Ovary (tissue), 9 donors: ENCODE results near the gene SPACA7. TPM values are rescaled to one million over a fixed set of nuclear protein-coding genes. Genes with fewer than 3 reads are reported as not detected.

Source experiments
- DNase-seq, 5 donors: peaks; one replicate each; pipeline ENCODE4 v3.0.0-alpha.2; 2019 to 2020
- H3K27ac ChIP-seq, 2 donors: fragments of 200-600 bp; one replicate each; pipeline versions ENCODE4 v1.5.1 to v1.8.0; 2019 to 2022
- H3K27me3 ChIP-seq: fragments of 200-600 bp; one replicate; pipeline ENCODE4 v1.8.0; 2022
- H3K36me3 ChIP-seq: fragments of 200-600 bp; sonication (generic); one replicate; pipeline ENCODE4 v1.5.1; 2019
- H3K4me1 ChIP-seq: one replicate; pipeline ENCODE4 v1.8.1; 2013; ENCODE audit warnings: mild to moderate bottlenecking, moderate library complexity; ENCODE audit not compliant: insufficient read depth
- H3K4me3 ChIP-seq: fragments of 200-600 bp; sonication (generic); one replicate; pipeline ENCODE4 v1.5.1; 2017
- H3K9me3 ChIP-seq, 2 donors: fragments of 200-600 bp in 1 of 2; sonication (generic) in 1 of 2; one replicate each; pipeline versions ENCODE4 v1.5.1 to v1.8.1; 2013 to 2019; ENCODE audit warnings: mild to moderate bottlenecking in 1 of 2, moderate library complexity in 1 of 2
- CTCF ChIP-seq, 3 donors: fragments of 450-650 bp in 2 of 3; fragments of 200-600 bp in 1 of 3; IDR thresholded peaks; one replicate each; pipeline versions ENCODE4 v1.5.1 to v1.8.0; 2016 to 2022; ENCODE audit warnings: antibody characterized with exemption in 3 of 3, mild to moderate bottlenecking in 1 of 3
- EP300 ChIP-seq: sonication (generic); formaldehyde crosslinking; IDR thresholded peaks from one replicate; pipeline ENCODE4 v1.6.1; 2017; ENCODE audit warnings: antibody characterized with exemption
- POLR2A ChIP-seq: fragments of 450-650 bp; IDR thresholded peaks from one replicate; pipeline ENCODE4 v1.6.1; 2017; ENCODE audit warnings: antibody characterized with exemption, mild to moderate bottlenecking, moderate library complexity
- WGBS, 3 donors: extraction: QIAGEN DNeasy Blood & Tissue Kit in 1 of 3; methylation state at CpG; one replicate each; pipeline versions ENCODE4 v1.1.5 to v1.1.7; 2013 to 2017; 5-methylcytosine and 5-hydroxymethylcytosine counted together
- intact Hi-C, 4 donors: fragments of 100-400 bp; cut with DNase I; formaldehyde crosslinking; loops; one replicate each; pipeline versions ENCODE4 v1.11.0 to v1.15.1; 2022 to 2023
- polyA plus RNA-seq, 2 donors: library from polyadenylated mRNA; stranded (reverse); fragments of 200-250 nt in 1 of 2; fragments of 350-450 nt in 1 of 2; fragmentation: Illumina TruSeq in 1 of 2; extraction: RNeasy Lipid Tissue Mini Kit (QIAGEN cat#74804) in 1 of 2; gene quantifications; one replicate each; pipeline ENCODE4 v1.2.3, GENCODE V29; 2013 to 2014
- total RNA-seq, 7 donors: library from RNA; depleted of rRNA in 2 of 7; stranded (reverse); fragments of >200 nt in 2 of 7; fragmentation: NEBNext Ultra II Directional in 3 of 7; extraction: Animal tissue kit (Norgen Biotek cat#: 25700) in 3 of 7; gene quantifications; one replicate each; pipeline versions ENCODE4 v1.1.0 to v1.2.4, GENCODE V29; 2016 to 2023
- donor health status: DM: no; HTN: no; CAD: no; lungs with moderate emphysema.
- donor health status: DM: no; HTN: no; CAD: no.
- donor health status: Bipolar disorder and iron deficiency.
- donor health status: DM: yes; HTN: yes; CAD: no.
- donor health status: DM: no; HTN: no; CAD: no.
- donor health status: DM: yes; HTN: yes; CAD: no.

The SPACA7 gene
- total and polyA plus RNA-seq, 9 donors: not detected

DNA sequence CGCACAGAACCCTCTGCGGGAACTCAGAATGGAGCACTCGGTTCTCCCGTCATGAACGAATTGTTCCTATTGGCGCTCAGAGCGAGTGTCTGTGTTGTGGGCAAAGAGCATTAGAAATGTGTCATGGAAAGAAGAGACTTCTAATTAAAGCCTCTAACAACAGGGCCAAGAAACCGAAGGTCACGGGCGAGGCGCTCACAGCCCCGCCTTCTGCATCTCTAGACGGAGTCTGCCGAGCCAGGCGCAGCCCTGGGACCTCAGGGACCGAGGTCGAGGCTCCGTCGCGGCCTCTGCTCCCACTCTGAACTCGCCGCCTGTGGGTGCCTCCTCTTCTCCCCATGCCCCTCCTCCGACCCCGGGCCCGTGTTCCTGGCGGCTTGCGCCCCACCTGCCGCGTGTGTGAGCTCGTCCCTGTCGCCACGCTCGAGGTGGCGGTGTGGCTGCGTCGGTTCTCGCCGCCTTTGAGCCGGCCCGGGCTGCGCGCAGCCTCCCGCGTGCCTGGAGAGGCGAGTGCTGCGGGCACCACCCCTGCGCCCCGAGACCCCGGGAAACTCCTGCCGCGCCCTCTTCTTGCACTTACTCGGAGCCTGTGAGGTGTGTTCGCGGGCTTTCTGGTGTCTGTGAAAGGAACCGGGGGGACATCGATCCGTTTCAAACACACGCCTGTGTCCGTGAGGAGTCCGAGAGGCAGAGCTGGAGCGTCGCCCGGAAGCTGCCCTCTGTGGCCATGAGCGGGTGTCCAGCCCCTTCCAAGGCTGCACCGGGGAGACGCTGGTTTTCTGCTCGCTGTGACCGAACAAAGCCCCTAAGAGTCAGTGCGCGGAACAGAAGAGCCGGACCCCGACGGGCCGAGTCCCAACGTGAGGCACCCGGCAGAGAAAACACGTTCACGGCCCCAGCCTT is 45.4 kb upstream of the SPACA7 start:
- 4 to 26% (median 10%) methylated on average over 65 to 78 of the region's 78 CpGs for WGBS, 3 donors
- Histone ChIP-seq H3K36me3 (no peaks in the 10 kb centered on the region), H3K4me3 (no peak overlapping the region), H3K9me3 (no peaks in the 10 kb centered on the region), H3K27ac (no peak overlapping the region), H3K4me1 (no peaks in the 10 kb centered on the region), H3K27me3 (no peaks in the 10 kb centered on the region)
- no peak for DNase-seq
- intact Hi-C loops: no loop called here
- TF ChIP-seq EP300 (no peak), CTCF (IDR thresholded peaks at IDR 0.05) (no peak), POLR2A (no peak)

- TF ChIP-seq POLR2A (no peak), CTCF (IDR thresholded peaks at IDR 0.05) (no peak), EP300 (no peak)
- no peak overlapping the region for H3K27ac ChIP-seq
- WGBS, 3 donors: 3 to 26% (median 7%) methylated on average over 20 of the region's 20 CpGs
- H3K4me3 ChIP-seq: no peak overlapping the region
- H3K9me3 ChIP-seq: no peaks in the 10 kb centered on the region
- H3K4me1 ChIP-seq: no peaks in the 10 kb centered on the region
- no peaks in the 10 kb centered on the region for H3K36me3 ChIP-seq
- H3K27me3 ChIP-seq: no peaks in the 10 kb centered on the region
- intact Hi-C loops: no loop called here
- DNase-seq: no peak
Observed at GRCh38 chr13:112331675-112332074, 44.5 kb upstream of the SPACA7 start.

- WGBS, 3 donors: 66 to 74% (median 72%) methylated on average over 10 of the region's 10 CpGs
- intact Hi-C loops: no loop called here
Observed at GRCh38 chr13:112332727-112333126, 43.4 kb upstream of the SPACA7 start.

More at GRCh38 chr13:112332727-112333126, 43.4 kb upstream of the SPACA7 start:
- Histone ChIP-seq H3K36me3 (no peaks in the 10 kb centered on the region), H3K27ac (no peak overlapping the region), H3K9me3 (no peaks in the 10 kb centered on the region), H3K4me1 (no peaks in the 10 kb centered on the region), H3K27me3 (no peaks in the 10 kb centered on the region), H3K4me3 (no peak overlapping the region)
- DNase-seq: no peak
- TF ChIP-seq POLR2A: no peak
- TF ChIP-seq EP300: no peak
- no peak for TF ChIP-seq CTCF (IDR thresholded peaks at IDR 0.05)
